Measurements from ENCODE around the gene NDUFB2.

GRCh38 chr7:140649556-140650205 is 46.8 kb upstream of the NDUFB2 start:
- TF ChIP-seq POLR2A (IDR thresholded peaks at IDR 0.05): no peak
- TF ChIP-seq CTCF (IDR thresholded peaks at IDR 0.05): no peak

All from testis (tissue), 2 donors.